Measurements from ENCODE around the gene CDC25B. TPM values are rescaled to one million over a fixed set of nuclear protein-coding genes. Genes with fewer than 3 reads are reported as not detected.

The CDC25B gene
- total RNA-seq, 1 donor = 51.0 TPM

DNA sequence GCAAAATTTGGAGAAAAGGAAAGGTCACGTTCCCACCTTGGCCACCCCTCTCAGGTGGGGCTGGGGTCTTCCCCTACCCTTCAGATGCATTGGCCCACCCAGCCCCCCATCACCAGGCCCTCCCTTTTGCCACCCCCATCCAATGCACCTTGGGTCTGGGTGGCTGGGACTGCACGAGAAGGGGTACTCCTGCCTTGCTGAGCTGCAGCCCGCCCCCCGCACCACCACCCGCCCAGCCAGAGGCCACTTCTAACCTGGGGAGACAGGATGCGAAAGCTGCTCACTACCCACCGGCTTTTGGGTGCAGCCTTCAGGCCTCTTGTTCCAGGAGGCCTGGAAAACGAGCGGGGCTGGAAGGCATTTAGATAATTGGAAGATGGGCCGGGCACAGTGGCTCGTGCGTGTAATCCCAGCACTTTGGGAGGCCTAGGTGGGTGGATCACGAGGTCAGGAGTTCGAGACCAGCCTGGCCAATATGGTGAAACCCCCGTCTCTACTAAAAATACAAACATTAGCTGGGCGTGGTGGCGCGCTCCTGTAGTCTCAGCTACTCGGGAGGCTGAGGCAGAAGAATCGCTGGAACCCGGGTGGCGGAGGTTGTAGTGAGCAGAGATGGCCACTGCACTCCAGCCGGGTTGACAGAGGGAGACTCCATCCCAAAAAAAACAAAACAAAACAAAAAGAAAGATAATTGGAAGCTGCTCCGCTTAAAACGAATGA lies 1.2 kb upstream of the CDC25B start:
- H3K4me3 ChIP-seq (ENCODE audit: low read depth, low read length) = peak overlapping the region; percentile 96
- TF ChIP-seq, protein P1, sequence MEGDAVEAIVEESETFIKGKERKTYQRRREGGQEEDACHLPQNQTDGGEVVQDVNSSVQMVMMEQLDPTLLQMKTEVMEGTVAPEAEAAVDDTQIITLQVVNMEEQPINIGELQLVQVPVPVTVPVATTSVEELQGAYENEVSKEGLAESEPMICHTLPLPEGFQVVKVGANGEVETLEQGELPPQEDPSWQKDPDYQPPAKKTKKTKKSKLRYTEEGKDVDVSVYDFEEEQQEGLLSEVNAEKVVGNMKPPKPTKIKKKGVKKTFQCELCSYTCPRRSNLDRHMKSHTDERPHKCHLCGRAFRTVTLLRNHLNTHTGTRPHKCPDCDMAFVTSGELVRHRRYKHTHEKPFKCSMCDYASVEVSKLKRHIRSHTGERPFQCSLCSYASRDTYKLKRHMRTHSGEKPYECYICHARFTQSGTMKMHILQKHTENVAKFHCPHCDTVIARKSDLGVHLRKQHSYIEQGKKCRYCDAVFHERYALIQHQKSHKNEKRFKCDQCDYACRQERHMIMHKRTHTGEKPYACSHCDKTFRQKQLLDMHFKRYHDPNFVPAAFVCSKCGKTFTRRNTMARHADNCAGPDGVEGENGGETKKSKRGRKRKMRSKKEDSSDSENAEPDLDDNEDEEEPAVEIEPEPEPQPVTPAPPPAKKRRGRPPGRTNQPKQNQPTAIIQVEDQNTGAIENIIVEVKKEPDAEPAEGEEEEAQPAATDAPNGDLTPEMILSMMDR (IDR thresholded peaks at IDR 0.05; ENCODE audit: insufficient read depth, low read length) = no peak
- DNase-seq (ENCODE audit: low read depth) = no peak

DNA sequence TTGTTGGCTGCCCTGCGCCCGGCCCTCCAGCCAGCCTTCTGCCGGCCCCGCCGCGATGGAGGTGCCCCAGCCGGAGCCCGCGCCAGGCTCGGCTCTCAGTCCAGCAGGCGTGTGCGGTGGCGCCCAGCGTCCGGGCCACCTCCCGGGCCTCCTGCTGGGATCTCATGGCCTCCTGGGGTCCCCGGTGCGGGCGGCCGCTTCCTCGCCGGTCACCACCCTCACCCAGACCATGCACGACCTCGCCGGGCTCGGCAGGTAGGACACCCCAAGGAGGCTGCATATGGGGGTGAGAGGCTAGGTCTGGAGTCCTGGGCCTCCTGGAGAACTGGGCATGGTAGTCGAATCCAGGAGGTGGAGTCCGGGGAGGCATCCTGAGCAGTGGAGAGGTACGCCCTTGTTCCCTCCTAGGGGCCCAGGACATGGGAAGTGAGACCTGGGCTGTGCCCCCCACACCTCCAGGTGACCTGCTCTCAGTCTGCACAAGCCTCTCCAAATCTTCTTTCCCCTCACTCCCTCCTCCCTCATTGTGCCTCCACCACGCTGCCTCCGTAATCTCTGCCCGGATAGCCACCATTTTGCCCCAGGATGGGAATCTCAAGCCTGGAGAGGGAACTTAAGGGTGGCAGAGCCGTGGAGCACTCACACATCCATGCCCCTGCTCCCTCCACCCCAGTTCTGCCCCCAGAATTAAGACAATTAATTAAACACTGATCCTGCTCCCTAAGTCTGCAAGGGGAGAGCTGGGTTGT lies 541 bp downstream of the CDC25B start:
- no peak for DNase-seq (ENCODE audit: low read depth)
- TF ChIP-seq, protein P1 (IDR thresholded peaks at IDR 0.05; ENCODE audit: insufficient read depth, low read length) = no peak
- H3K4me3 ChIP-seq (ENCODE audit: low read depth, low read length) = peak overlapping the region; percentile 96

DNA sequence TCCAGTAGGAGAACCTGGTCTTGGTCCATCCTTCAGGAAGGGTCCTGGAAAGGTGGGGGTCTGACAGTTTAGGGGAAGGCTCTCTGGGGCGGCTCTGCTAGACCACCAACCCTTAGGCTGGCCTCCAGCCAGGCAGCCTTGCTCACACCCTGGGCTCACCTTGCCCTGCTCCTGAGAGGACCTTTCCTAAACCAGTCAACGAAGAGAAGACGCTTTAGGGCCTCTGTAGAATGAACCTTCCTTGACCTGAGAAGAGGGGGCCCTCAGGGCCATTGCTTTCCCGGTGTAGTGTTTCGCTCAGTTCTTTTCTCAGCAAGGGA lies 1.1 kb downstream of the CDC25B start:
- no peak for DNase-seq (ENCODE audit: low read depth)
- TF ChIP-seq, protein P1 (IDR thresholded peaks at IDR 0.05; ENCODE audit: insufficient read depth, low read length) = no peak
- H3K4me3 ChIP-seq (ENCODE audit: low read depth, low read length) = peak overlapping the region; percentile 96

DNA sequence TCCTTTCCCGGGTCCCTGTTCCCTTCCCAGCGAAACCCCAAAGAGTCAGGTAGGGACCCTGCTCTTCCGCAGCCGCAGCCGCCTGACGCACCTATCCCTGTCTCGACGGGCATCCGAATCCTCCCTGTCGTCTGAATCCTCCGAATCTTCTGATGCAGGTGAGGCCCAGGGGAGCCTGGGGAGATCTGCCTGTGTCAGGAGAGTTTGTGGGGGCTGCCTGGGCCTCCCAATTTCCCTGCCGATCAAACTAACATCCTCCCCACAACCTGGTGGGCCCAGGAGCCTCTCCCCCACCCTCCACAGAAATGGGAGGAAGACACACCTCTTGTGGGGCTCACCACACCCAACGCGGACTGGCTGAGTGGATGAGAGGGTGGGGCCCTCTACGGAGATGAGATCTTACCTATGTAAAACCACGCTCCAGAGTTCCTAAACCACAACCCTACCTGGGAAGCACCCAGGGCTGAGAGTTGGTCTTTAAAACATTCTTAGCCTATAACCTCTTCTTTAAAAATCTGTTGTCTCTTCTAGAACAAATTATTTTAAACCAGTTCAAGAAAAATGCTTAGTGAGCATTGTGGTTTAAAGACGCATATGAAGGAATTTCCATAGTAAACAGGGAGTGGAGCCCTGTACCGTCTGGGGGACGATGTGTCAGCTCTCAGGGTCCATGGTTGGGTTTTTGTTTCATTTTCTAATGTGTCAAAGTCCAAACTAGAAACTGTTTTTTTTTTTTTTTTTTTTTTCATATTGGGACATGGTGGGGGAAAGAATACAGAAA lies 1.7 kb downstream of the CDC25B start:
- DNase-seq (ENCODE audit: low read depth) = no peak
- TF ChIP-seq, protein P1 (IDR thresholded peaks at IDR 0.05; ENCODE audit: insufficient read depth, low read length) = no peak
- peak overlapping the region; percentile 96 for H3K4me3 ChIP-seq (ENCODE audit: low read depth, low read length)

DNA sequence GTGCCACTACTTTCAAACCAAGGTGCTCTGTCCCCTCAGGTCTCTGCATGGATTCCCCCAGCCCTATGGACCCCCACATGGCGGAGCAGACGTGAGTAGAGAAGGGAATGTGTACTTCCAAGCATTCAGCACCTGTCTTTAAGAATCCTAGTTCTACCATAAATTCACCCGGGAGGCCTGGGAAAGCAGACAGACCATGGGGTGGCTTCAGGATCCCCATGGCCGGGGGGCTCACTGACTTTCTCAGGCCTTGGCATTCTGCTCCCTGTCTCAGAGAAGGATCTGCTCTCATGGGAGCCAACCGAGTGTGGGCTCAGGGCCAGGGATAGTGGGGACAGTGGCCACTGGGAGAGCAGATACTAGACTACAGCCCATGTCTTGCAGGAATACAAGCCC lies 2.3 kb downstream of the CDC25B start:
- H3K4me3 ChIP-seq (ENCODE audit: low read depth, low read length) = peak overlapping the region; percentile 96
- TF ChIP-seq, protein P1 (IDR thresholded peaks at IDR 0.05; ENCODE audit: insufficient read depth, low read length) = no peak
- DNase-seq (ENCODE audit: low read depth) = no peak

DNA sequence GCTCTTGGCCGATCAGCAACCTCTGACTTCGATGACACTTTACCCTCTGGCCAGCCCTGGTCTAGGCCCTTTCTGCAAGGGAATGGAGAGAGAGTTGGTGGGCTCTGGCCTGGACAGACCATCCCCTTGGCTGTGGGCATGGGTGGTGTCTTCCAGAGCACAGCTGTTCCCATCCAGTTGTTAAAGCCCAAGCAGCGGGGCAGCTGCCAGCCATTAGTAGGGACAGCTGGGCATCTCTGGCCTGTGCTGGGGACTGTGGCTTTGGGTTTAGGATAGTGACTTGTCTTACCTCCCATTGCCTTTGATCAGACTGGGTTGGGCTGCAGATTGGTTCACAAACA lies 2.8 kb downstream of the CDC25B start:
- no peak for DNase-seq (ENCODE audit: low read depth)
- peak overlapping the region; percentile 96 for H3K4me3 ChIP-seq (ENCODE audit: low read depth, low read length)

More for the DNA sequence above, 2.8 kb downstream of the CDC25B start:
- TF ChIP-seq, protein P1 (IDR thresholded peaks at IDR 0.05; ENCODE audit: insufficient read depth, low read length) = no peak

All from fibroblast of the aortic adventitia (primary cell).